PC-9 (cell line): ENCODE results near the gene BEST2. TPM values are rescaled to one million over a fixed set of nuclear protein-coding genes. Genes with fewer than 3 reads are reported as not detected.
A peak's percentile ranks its signal among the peaks of the same experiment; 100 is the strongest.

ENCODE experiments used
- BruUV-seq: library from RNA; stranded (reverse); fragments of 400-500 nt; replicated peaks from 2 replicates; lab custom pipeline; 2021; lab: Mats Ljungman, UMichigan
- CTCF ChIA-PET: fragments of 300-600 bp; sonication (Branson Sonifier 250); formaldehyde crosslinking; loops from one replicate; lab custom pipeline; 2022; ENCODE audit warnings: antibody characterized with exemption; lab: Charles Lee
- POLR2A ChIA-PET: fragments of 300-600 bp; sonication (Branson Sonifier 250); formaldehyde crosslinking; loops from one replicate; lab custom pipeline; 2022; ENCODE audit warnings: antibody characterized with exemption; ENCODE audit not compliant: unreplicated experiment; lab: Charles Lee
- DNase-seq, 2 experiments: peaks; one replicate each; pipeline versions ENCODE4 v3.0.0 to v3.0.0-alpha.2; 2015 to 2022; ENCODE audit warnings: mixed read lengths in 1 of 2
- H2AFZ ChIP-seq: fragments of 200-600 bp; sonication (generic); 2 replicates; pipeline ENCODE4 v1.8.1; 2017; ENCODE audit warnings: antibody characterized with exemption
- H3F3A ChIP-seq: fragments of 200-600 bp; sonication (generic); 2 replicates; pipeline ENCODE4 v1.8.1; 2017; ENCODE audit warnings: antibody characterized with exemption, mild to moderate bottlenecking, low read depth; ENCODE audit not compliant: insufficient read depth
- H3K27ac ChIP-seq: fragments of 200-600 bp; sonication (generic); 2 replicates; pipeline ENCODE4 v1.6.1; 2016; ENCODE audit warnings: mixed run types
- H3K27me3 ChIP-seq: fragments of 200-600 bp; sonication (generic); 2 replicates; pipeline ENCODE4 v1.6.1; 2016; ENCODE audit warnings: low read depth, mixed run types; ENCODE audit not compliant: insufficient read depth
- H3K36me3 ChIP-seq: fragments of 200-600 bp; sonication (generic); 2 replicates; pipeline ENCODE4 v1.6.1; 2016; ENCODE audit warnings: low read depth, mixed run types
- H3K4me1 ChIP-seq: fragments of 200-600 bp; sonication (generic); replicated peaks from 2 replicates; pipeline ENCODE4 v1.6.1; 2016; ENCODE audit warnings: mixed run types; ENCODE audit not compliant: insufficient read depth
- H3K4me2 ChIP-seq: fragments of 200-600 bp; sonication (generic); 2 replicates; pipeline ENCODE4 v1.6.1; 2017; ENCODE audit warnings: mixed run types
- H3K4me3 ChIP-seq: fragments of 200-600 bp; sonication (generic); 2 replicates; pipeline ENCODE4 v1.6.1; 2016; ENCODE audit warnings: mixed run types
- H3K79me2 ChIP-seq: fragments of 200-600 bp; sonication (generic); 2 replicates; pipeline ENCODE4 v1.6.1; 2017; ENCODE audit warnings: low read depth, mixed run types
- H3K9me2 ChIP-seq: fragments of 200-600 bp; sonication (generic); 2 replicates; pipeline ENCODE4 v1.8.1; 2017; ENCODE audit warnings: mild to moderate bottlenecking; ENCODE audit not compliant: insufficient read depth
- H3K9me3 ChIP-seq: fragments of 200-600 bp; sonication (generic); 2 replicates; pipeline ENCODE4 v1.8.1; 2016; ENCODE audit warnings: low read depth; ENCODE audit not compliant: insufficient read depth
- H4K20me1 ChIP-seq: fragments of 200-600 bp; sonication (generic); 2 replicates; pipeline ENCODE4 v1.8.1; 2017; ENCODE audit not compliant: insufficient read depth
- EZH2 ChIP-seq: fragments of 200-600 bp; sonication (generic); IDR thresholded peaks from 2 replicates; pipeline ENCODE4 v1.8.0; 2017; ENCODE audit warnings: antibody characterized with exemption, low read depth
- intact Hi-C: fragments of 100-400 bp; cut with micrococcal nuclease; formaldehyde crosslinking; loops from one replicate; pipeline ENCODE4 v1.10.0; 2022; ENCODE audit not compliant: unreplicated experiment
- total RNA-seq: library from RNA; stranded (reverse); gene quantifications from 2 replicates; pipeline ENCODE4 v1.2.3, GENCODE V29; 2021
- TF ChIP-seq, protein P1 (sequence below): fragments of 200-600 bp; sonication (generic); conservative IDR thresholded peaks from 2 replicates; pipeline ENCODE4 v1.6.1; 2017; ENCODE audit warnings: mixed run types, antibody characterized with exemption, mild to moderate bottlenecking, moderate library complexity

BEST2 gene
- total RNA-seq, 1 experiment from 2014 or later: not detected

DNA sequence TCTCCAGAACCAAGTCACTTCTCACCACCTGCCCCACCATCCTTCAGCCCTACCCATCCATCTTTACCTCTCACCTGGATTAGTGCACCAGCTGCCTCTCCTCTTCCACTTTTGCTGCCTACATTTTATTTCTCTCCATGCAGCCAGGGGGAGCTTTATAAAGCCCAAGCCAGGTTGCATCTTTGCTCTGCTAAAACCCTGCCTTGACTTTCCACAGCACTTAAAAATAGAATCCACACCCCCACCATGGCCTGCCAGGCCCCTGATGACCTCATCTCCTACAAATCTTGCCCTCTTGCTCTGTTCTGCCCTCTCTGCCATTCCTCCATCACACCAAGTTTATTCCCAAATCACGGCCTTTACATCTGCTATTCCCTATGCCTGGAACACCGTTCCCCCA lies 22.0 kb downstream of the BEST2 start:
- Histone ChIP-seq H3K36me3 (0 out of 2 replicates have a peak, but pooled peaks cover 7% of the 10 kb centered on the region), H3F3A (peaks cover 55% of the 10 kb centered on the region), H3K79me2 (peaks cover 37% of the 10 kb centered on the region), H2AFZ (no peak overlapping the region), H3K4me3 (peak overlapping the region; percentile 70; the same call in 1 of the 2 replicates), H3K27me3 (no peaks in the 10 kb centered on the region), H3K9me2 (no peaks in the 10 kb centered on the region), H3K4me2 (peak overlapping the region; percentile 95), H3K27ac (peak overlapping the region; percentile 45), H3K9me3 (no peaks in the 10 kb centered on the region), H4K20me1 (0 out of 2 replicates have a peak, but pooled peaks cover 3% of the 10 kb centered on the region), H3K4me1 (peaks cover 26% of the 10 kb centered on the region)
- peak in 1 of 2 experiments; percentile 50 for DNase-seq
- intact Hi-C loops: no loop called here
- no TSS peak for BruUV-seq
- CTCF ChIA-PET: interaction anchor here (1.0 to 1.3 kb wide), 2 partner anchors 7 to 23 kb away, joined by 4 to 6 read pairs; no protein-coding TSS in a partner anchor
- POLR2A ChIA-PET: interaction anchor here (1.1 kb wide), 1 partner anchor 22 kb away, joined by 5 read pairs; no protein-coding TSS in a partner anchor
- no peak for TF ChIP-seq EZH2
- TF ChIP-seq, protein P1, sequence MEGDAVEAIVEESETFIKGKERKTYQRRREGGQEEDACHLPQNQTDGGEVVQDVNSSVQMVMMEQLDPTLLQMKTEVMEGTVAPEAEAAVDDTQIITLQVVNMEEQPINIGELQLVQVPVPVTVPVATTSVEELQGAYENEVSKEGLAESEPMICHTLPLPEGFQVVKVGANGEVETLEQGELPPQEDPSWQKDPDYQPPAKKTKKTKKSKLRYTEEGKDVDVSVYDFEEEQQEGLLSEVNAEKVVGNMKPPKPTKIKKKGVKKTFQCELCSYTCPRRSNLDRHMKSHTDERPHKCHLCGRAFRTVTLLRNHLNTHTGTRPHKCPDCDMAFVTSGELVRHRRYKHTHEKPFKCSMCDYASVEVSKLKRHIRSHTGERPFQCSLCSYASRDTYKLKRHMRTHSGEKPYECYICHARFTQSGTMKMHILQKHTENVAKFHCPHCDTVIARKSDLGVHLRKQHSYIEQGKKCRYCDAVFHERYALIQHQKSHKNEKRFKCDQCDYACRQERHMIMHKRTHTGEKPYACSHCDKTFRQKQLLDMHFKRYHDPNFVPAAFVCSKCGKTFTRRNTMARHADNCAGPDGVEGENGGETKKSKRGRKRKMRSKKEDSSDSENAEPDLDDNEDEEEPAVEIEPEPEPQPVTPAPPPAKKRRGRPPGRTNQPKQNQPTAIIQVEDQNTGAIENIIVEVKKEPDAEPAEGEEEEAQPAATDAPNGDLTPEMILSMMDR: peak; percentile 46; the same call in 1 of the 2 replicates

DNA sequence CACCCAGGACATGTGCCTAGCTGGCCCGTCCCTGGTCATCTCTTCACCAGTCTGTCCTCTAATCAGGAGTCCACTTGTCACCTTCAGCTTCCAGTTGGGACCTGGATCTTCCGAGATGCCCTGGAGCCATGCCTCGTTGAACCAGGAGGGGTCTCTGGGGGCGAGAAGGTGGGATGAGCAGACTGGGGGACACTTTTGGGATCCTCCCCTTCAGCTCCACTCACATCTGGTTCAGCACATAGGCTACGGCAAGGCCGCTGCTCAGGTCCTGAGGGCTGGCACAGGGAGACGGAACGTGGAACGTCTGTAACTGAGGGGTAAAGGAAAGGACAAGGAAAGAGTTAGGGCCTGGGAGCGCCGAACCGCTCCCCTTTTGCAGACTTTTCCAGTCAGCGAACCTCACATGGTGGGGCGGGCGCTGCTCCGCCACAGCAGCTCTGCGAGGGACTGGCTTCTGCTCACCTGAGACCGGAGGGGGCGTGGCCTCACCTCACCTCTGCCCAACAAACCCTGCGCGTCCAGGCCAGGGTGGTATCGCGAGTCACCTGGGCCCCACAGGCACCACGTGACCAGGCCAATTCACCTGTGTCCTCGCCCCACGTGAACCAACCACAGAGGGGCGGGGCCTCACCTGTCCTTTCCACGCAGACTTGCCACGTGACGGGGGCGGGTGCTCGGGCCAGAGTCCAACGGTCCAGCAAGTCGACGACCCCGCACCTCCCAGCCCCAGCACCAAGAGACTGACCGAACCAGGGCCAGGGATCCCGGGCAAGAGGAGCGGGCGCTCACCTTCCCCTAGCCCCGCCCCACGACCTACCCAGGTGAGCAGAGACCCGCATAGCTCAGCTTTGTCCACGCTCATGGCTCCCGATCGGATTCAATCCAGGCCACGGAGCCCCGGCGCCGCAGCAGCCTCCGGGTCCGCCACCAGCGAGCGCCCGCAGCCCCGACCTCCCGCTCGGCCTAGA lies 23.3 kb downstream of the BEST2 start, which contains the start of gene HOOK2:
Gene HOOK2 (minus strand): TSS at position 965 of the 968 bp plus-strand sequence. CDS start 103 bp downstream, at position 862.
- Histone ChIP-seq H3K9me3 (no peaks in the 10 kb centered on the region), H3K4me2 (peak within 1 kb of the TSS; percentile 95), H4K20me1 (no peaks in the 10 kb centered on the region), H3K36me3 (0 out of 2 replicates have a peak, but pooled peaks cover 7% of the 10 kb centered on the region), H3K27me3 (no peaks in the 10 kb centered on the region), H3F3A (peaks cover 59% of the 10 kb centered on the region), H3K79me2 (peaks cover 50% of the 10 kb centered on the region), H3K4me1 (peaks cover 39% of the 10 kb centered on the region), H2AFZ (peak within 1 kb of the TSS; percentile 74), H3K4me3 (peak within 1 kb of the TSS; percentile 70), H3K27ac (peak within 1 kb of the TSS; percentile 94), H3K9me2 (no peaks in the 10 kb centered on the region)
- DNase-seq: peak; percentile 98 to 99
- TF ChIP-seq, protein P1: no peak
- TF ChIP-seq EZH2: no peak
- POLR2A ChIA-PET: interaction anchor here (0.6 to 1.1 kb wide), 4 partner anchors 21 to 887 kb away, joined by 3 to 5 read pairs (median 3); partner anchors contain the start of gene ZNF69
- CTCF ChIA-PET: interaction anchor here (0.6 to 1.3 kb wide), 6 partner anchors 9 to 247 kb away, joined by 3 to 20 read pairs (median 4); no protein-coding TSS in a partner anchor
- no TSS peak for BruUV-seq
- intact Hi-C loops: loop anchor here (1.0 to 5.0 kb wide), 3 partner anchors 38 to 377 kb away; partner anchors contain the start of genes GET3, IER2 and STX10
